GM12875 (cell line): ENCODE measurements around the gene CDKN3.
"Not testable (repeated sequence)": the region's sequence is repeated elsewhere in the genome, so short reads cannot be mapped to it uniquely, and the experiment has no call there.

Source experiments
- H3K4me3 ChIP-seq: one replicate; pipeline ENCODE4 v1.5.1; 2011; ENCODE audit warnings: low read depth, low read length, control low read depth
- CTCF ChIP-seq: IDR thresholded peaks from 2 replicates; pipeline ENCODE4 v1.5.1; 2011; ENCODE audit warnings: low read depth, mild to moderate bottlenecking, control low read depth, inconsistent platforms, low read length, moderate library complexity, borderline replicate concordance; ENCODE audit not compliant: insufficient read depth

Gene CDKN3

DNA sequence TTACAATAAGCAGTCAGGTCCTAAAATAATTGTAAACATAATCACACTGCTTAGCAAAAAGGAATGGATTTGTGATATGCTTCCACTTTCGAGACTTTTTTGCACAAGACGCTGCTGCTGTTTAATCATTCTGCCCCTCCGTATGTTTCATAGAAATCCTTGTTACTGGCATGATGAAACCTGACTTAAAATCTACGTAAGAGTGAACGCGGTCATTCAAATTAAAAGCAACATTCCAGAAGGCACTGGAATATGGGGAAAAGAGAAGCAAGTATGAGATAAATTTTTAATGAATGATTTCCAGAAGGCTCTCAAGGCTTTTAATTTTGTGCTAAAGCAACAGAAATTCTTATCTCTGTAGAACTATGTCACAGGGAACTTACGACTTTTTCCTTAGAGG, 43.2 kb downstream of the CDKN3 start:
- TF ChIP-seq CTCF, result no peak
- H3K4me3 ChIP-seq, result peak overlapping the region; percentile 83

DNA sequence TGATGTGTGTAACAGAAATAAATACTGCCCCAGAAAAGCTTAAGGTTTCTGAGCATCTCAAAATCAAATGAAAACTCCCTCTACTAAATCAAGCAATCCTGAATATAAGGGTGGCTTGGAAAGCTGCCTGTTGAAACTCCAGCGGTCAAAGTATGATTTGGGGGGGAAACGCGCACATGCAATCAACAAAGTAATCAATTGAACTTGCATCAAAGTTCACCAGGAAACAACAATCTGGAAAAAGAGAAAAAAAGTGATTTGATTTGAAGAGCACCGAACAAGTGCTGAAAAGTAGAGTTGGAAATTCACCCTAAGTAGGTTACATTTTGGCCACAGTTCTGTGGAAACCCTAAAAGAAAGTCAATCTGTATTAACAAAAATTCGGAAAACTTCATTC, 43.7 kb downstream of the CDKN3 start:
- peak overlapping the region; percentile 83 for H3K4me3 ChIP-seq
- no peak for TF ChIP-seq CTCF

DNA sequence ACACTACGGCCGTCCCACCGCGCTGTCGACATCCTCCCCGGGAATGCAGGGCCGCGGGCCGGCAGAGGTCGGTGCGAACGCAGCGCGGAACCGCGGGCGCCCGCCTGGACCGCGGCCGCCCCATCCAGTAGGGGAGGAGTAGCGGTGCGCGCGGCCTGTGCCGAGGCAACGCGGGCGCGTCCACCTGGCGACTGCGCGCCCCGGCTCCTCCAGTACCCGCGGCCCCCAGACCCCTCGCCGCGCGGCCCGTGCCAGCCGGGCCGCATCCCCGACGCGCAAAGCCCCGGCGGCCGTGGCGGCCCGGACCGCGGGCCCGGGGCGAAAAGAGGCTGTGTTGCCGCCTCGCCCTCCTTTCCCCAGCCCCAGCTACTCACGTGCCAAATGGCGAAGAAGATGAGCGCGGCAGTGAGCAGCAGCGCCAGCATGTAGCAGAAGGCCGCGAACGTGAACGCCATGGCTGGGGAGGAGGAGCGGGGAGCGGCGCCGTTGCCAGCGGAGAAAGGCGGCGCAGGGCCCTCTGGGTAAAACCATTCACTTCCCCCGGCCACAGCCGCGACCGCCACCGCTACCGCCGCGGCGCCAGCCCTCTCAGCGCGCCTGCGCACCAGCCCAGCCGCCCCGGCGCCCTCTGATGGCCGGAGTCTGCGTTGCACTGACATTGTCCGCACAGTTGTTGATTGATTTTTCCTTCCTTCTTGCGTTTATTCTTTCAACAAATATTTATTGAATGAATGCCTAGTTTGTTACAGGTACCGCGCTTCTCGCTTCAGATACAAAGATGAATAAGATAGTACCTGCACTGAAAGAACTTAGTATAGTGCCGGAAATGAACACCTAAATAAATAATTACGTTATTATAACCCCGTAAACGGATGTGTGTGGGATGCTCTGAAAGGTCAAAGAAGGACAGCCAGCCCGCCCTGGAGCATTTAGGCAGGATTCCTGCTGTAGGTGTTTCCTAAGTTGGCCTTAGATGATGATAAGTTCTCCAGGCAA, 44.4 kb downstream of the CDKN3 start, which contains the start of gene CNIH1:
TSS of gene CNIH1 (minus strand) at position 502 of the 996 bp plus-strand sequence. CDS start at position 455, 47 bp downstream.
- TF ChIP-seq CTCF, result peak; percentile 92
- H3K4me3 ChIP-seq, result peak within 1 kb of the TSS; percentile 83

- H3K4me3 ChIP-seq, result not testable (repeated sequence)
These were observed 46.2 kb downstream of the CDKN3 start for GRCh38 chr14:54442961-54443360.

DNA sequence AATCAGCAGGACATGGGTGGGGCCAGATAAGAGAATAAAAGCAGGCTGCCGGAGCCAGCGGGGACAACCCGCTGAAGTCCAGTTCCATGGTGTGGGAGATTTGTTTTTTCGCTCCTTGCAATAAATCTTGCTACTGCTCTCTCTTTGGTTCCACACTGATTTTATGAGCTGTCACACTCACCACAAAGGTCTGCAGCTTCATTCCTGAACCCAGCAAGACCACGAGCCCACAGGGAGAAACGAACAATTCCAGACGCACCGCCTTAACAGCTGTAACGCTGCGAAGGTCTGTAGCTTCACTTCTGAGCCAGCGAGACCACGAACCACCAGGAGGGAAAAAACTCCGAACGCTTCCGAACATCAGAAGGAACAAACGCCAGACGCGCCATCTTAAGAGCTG, 47.2 kb downstream of the CDKN3 start:
- H3K4me3 ChIP-seq, result no peak overlapping the region
- TF ChIP-seq CTCF, result no peak

DNA sequence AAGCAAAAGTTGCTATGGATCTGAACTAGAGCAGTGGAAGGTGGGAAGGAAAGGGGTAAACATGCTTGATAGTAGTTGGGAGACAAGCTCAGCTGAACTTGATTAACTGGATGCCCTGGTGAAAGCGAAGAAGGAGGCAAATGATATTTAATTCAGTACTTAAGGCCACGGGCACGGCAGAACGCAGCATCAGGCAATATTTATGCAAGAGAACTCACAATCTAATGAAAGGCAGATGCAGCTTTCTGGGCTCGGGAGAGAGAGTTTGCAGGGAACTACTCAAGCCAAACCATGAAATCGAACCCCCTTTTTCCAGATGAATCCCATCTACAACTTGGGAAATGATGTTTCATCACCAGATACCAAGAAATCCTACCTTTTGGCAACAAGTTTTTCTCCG, 47.9 kb downstream of the CDKN3 start:
- H3K4me3 ChIP-seq, result no peak overlapping the region
- TF ChIP-seq CTCF, result no peak

- H3K4me3 ChIP-seq, result no peak overlapping the region
- TF ChIP-seq CTCF, result no peak
These were observed 49.4 kb downstream of the CDKN3 start for GRCh38 chr14:54446161-54446693.
